Chondrocyte (in vitro differentiated cells): Measurements from ENCODE around the gene FBXO17. TPM values are rescaled to one million over a fixed set of nuclear protein-coding genes. Genes with fewer than 3 reads are reported as not detected.
A peak's percentile ranks its signal among the peaks of the same experiment; 100 is the strongest.
"Not testable (repeated sequence)": the region's sequence is repeated elsewhere in the genome, so short reads cannot be mapped to it uniquely, and the experiment has no call there.

Experiments
- DNase-seq: peaks from one replicate; pipeline ENCODE4 v3.0.0; 2021; ENCODE audit warnings: mixed read lengths, low spot score
- H3K27ac Mint-ChIP-seq: one replicate; pipeline ENCODE4 v1.8.0; 2021; ENCODE audit warnings: mild to moderate bottlenecking, moderate library complexity, mixed read lengths; ENCODE audit not compliant: unreplicated experiment
- H3K27me3 Mint-ChIP-seq: 2 replicates; pipeline ENCODE4 v1.8.0; 2021; ENCODE audit warnings: low read depth, mixed read lengths
- H3K36me3 Mint-ChIP-seq: 2 replicates; pipeline ENCODE4 v1.8.0; 2021; ENCODE audit warnings: low read depth, mixed read lengths
- H3K4me1 Mint-ChIP-seq: 2 replicates; pipeline ENCODE4 v1.8.0; 2021; ENCODE audit warnings: low read depth, mild to moderate bottlenecking, mixed read lengths
- H3K4me3 Mint-ChIP-seq: one replicate; pipeline ENCODE4 v1.8.0; 2021; ENCODE audit warnings: mild to moderate bottlenecking, moderate library complexity, mixed read lengths; ENCODE audit not compliant: unreplicated experiment
- H3K9me3 Mint-ChIP-seq: 2 replicates; pipeline ENCODE4 v1.8.0; 2021; ENCODE audit warnings: low read depth, mixed read lengths
- total RNA-seq: library from RNA; stranded (reverse); gene quantifications from 3 replicates; pipeline ENCODE4 v1.2.1, GENCODE V29; 2021
- TF ChIP-seq, protein P1 (sequence below): fragments of 200-600 bp; sonication (generic); IDR thresholded peaks from 2 replicates; pipeline ENCODE4 v1.5.0; 2021; ENCODE audit warnings: antibody characterized with exemption, mild to moderate bottlenecking, moderate library complexity

FBXO17 gene
- total RNA-seq, 1 donor from 2014 or later: 40.2 TPM

DNA sequence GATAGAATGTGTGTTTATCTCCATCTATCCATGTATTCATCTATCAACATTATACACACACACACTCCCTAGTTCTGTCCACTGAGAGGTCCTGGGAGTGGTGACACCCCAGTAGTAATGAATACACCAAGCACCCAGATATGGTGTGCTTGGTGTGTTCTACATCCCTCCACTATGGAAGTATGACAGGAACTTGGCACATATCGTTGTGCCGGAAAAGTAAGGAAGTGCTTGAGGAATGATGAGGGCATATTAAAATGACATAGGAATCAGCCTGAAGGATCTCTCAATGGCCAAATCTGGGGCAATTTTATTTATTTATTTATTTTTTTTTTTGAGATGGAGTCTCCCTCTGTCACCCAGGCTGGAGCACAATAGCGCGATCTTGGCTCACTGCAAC lies 28.3 kb upstream of the FBXO17 start:
- no peak for DNase-seq
- TF ChIP-seq, protein P1, sequence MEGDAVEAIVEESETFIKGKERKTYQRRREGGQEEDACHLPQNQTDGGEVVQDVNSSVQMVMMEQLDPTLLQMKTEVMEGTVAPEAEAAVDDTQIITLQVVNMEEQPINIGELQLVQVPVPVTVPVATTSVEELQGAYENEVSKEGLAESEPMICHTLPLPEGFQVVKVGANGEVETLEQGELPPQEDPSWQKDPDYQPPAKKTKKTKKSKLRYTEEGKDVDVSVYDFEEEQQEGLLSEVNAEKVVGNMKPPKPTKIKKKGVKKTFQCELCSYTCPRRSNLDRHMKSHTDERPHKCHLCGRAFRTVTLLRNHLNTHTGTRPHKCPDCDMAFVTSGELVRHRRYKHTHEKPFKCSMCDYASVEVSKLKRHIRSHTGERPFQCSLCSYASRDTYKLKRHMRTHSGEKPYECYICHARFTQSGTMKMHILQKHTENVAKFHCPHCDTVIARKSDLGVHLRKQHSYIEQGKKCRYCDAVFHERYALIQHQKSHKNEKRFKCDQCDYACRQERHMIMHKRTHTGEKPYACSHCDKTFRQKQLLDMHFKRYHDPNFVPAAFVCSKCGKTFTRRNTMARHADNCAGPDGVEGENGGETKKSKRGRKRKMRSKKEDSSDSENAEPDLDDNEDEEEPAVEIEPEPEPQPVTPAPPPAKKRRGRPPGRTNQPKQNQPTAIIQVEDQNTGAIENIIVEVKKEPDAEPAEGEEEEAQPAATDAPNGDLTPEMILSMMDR: no peak
- H3K36me3 Mint-ChIP-seq: no peaks in the 10 kb centered on the region
- no peak overlapping the region for H3K4me3 Mint-ChIP-seq
- H3K9me3 Mint-ChIP-seq: no peaks in the 10 kb centered on the region
- peaks cover 13% of the 10 kb centered on the region for H3K27me3 Mint-ChIP-seq
- H3K4me1 Mint-ChIP-seq: peaks cover 4% of the 10 kb centered on the region
- H3K27ac Mint-ChIP-seq: no peak overlapping the region

DNA sequence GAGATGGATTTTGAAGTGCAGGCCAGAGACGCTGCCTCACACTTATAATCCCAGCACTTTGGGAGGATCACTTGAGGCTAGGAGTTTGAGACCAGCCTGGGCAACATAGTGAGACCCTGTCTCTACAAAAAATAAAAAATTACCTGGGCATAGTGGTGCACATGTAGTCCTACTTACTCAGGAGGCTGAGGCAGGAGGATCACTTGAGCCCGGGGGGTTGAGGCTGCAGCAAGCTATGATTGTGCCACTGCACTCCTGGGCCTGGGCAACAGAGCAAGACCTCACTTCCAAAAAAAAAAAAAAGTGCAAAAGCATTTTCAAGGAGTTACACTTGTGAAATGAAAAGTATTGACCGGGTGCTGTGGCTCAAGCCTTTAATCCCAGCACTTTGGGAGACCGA lies 27.6 kb upstream of the FBXO17 start:
- Mint-ChIP-seq H3K36me3 (no peaks in the 10 kb centered on the region), H3K4me1 (peaks cover 5% of the 10 kb centered on the region), H3K9me3 (no peaks in the 10 kb centered on the region), H3K27ac (no peak overlapping the region), H3K4me3 (no peak overlapping the region), H3K27me3 (peaks cover 9% of the 10 kb centered on the region)
- TF ChIP-seq, protein P1: no peak
- no peak for DNase-seq

DNA sequence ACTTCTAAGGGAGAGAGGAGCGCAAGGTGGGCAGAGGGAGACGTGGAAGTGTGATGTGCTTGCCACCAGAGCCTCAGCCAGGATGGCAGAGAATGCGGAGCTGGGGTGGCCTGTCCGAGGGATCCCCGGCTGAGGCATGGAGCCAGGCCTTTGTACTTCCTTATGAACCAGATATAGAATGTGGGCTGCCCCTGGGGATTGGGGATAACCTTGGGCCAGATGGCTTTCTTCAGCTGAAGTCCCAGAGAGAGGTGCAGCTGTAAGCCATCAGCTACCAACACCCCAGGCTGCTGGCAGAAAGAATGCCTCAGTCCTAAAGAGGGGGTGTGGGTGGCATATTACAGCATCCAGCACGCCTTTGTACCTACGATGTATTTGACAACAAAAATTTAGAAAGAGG lies 25.5 kb upstream of the FBXO17 start:
- Mint-ChIP-seq H3K27ac (no peak overlapping the region), H3K27me3 (peaks cover 3% of the 10 kb centered on the region), H3K36me3 (no peaks in the 10 kb centered on the region), H3K4me3 (no peak overlapping the region), H3K9me3 (no peaks in the 10 kb centered on the region), H3K4me1 (peaks cover 5% of the 10 kb centered on the region)
- TF ChIP-seq, protein P1: no peak
- DNase-seq: no peak

DNA sequence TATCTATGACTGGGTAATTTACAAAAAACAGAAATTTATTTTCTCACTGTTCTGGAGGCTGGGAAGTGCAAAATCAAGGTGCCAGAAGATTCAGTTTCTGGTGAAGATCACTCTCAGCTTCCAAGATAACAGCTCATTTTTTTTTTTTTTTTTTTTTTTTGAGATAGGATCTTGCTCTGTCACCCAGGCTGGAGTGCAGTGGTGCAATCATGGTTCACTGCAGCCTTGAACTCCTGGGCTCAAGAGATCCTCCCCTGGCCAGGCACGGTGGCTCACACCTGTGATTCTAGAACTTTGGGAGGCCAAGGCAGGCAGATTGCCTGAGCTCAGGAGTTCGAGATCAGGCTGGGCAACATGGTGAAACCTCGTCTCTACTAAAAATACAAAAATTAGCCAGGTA lies 22.0 kb upstream of the FBXO17 start:
- H3K27ac Mint-ChIP-seq, H3K27me3 Mint-ChIP-seq, DNase-seq, H3K4me1 Mint-ChIP-seq, H3K36me3 Mint-ChIP-seq, H3K4me3 Mint-ChIP-seq, H3K9me3 Mint-ChIP-seq: not testable (repeated sequence)

DNA sequence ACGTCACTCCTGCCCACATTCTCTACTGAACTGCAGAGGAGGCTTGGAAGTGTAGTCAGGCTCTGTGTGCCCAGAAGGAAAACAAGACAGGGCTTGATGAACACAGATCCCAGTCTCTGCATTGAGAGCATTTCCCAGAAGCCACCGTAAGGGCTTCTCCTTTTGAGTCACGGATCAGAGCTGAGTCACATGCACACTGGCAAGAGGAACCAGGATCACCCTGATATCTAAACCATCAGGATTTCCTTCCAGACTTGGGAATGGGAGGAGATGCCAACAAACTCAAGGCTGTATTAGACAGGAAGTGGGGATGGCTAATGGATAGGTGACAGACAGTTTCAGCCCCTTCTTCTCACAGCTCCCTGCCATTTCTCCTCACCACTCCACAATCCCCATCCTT lies 17.7 kb upstream of the FBXO17 start:
- Mint-ChIP-seq H3K4me1 (peaks cover 31% of the 10 kb centered on the region), H3K27me3 (no peaks in the 10 kb centered on the region), H3K4me3 (no peak overlapping the region), H3K9me3 (no peaks in the 10 kb centered on the region), H3K27ac (peak overlapping the region; percentile 41), H3K36me3 (no peaks in the 10 kb centered on the region)
- DNase-seq: no peak
- TF ChIP-seq, protein P1: no peak

DNA sequence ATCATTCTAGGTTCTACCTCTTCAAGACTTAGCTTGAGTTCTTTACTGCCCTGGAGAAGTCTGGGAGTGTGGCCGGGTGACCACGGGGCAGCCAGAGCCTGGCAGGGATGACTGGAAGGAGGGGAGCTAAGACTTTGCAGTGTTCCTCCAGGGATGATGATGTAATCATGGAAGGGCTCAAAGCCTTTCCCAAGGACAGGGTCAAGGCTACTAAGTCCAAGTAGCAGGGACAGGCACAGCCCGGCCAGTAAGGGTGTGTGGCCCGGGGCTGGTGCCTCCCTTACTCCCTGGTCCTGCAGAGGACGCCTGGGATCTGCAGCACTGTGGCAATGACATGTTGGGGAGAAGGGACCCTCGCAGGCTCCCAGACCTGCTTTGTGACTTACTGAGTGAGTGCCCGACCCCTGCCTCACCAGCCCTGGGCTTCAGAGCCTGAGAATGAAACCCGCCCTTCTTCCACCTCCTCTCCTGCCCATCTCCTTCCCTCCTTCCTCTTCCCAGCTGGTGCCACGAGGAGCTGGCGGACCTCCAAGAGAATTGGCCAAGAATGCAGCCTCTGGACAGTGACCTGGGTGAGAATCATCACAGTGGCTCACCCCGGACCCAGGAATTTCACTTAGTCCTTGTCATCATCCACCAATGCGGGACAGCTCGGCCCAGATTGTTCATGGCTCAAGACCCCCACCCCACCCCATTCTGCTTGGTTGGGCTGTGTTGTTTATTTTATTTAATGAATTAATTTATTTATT lies 15.6 kb upstream of the FBXO17 start:
- Mint-ChIP-seq H3K9me3 (no peaks in the 10 kb centered on the region), H3K36me3 (no peaks in the 10 kb centered on the region), H3K27ac (no peak overlapping the region), H3K27me3 (no peaks in the 10 kb centered on the region), H3K4me3 (no peak overlapping the region), H3K4me1 (peaks cover 31% of the 10 kb centered on the region)
- TF ChIP-seq, protein P1: no peak
- DNase-seq: no peak

DNA sequence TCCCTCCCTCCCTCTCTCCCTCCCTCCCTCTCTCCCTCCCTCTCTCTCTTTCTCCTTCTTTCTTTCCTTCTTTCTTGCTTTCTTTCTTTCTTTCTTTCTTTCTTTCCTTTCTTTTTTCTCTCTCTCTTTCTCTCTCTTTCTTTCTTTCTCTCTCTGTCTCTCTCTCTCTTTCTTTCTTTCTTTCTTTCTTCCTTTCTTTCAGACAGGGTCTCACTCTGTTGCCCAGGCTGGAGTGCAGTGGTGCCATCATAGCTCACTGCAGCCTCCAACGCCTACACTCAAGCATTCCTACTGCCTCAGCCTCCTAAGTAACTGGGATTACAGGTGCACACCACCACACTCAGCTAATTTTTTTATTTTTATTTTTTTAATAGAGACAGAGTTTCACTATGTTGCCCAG lies 14.1 kb upstream of the FBXO17 start:
- Mint-ChIP-seq H3K4me1 (peaks cover 31% of the 10 kb centered on the region), H3K27ac (peak overlapping the region; percentile 32)
- not testable (repeated sequence) for H3K9me3 Mint-ChIP-seq, H3K36me3 Mint-ChIP-seq, H3K4me3 Mint-ChIP-seq, H3K27me3 Mint-ChIP-seq, DNase-seq
